ENCODE results near the gene APBA1. TPM values are rescaled to one million over a fixed set of nuclear protein-coding genes. Genes with fewer than 3 reads are reported as not detected.

The APBA1 gene
- total and polyA plus RNA-seq, 2 donors (not counting 3 experiments of a cell fraction or from before 2014, with no cell fraction given), result 6.1 to 11.3 TPM

- H3K9ac ChIP-seq (replicated peaks; ENCODE audit: extremely low read depth, insufficient read depth, low read length), result no peak overlapping the region
- no peak overlapping the region for H3K27ac ChIP-seq (ENCODE audit: insufficient read depth, low read depth, low read length)
- ChIA-PET POLR2A (no interaction called here), CTCF (interaction anchor here (0.9 to 2.5 kb wide), 6 partner anchors 17 to 203 kb away, joined by 3 to 11 read pairs (median 4); no protein-coding TSS in a partner anchor)
- DNase-seq (ENCODE audit: low read depth, low spot score) (peak; percentile 11), FAIRE-seq (no peak)
- peaks cover 12% of the 10 kb centered on the region for H3K4me1 ChIP-seq (ENCODE audit: control insufficient read depth, extremely low read depth, insufficient read depth, low read length)
- H2AFZ ChIP-seq (ENCODE audit: low read depth, low read length), result no peak overlapping the region
- H3K27me3 ChIP-seq (ENCODE audit: control insufficient read depth in 2 of 2, insufficient read depth in 2 of 2, low read length in 2 of 2), result no peaks in the 10 kb centered on the region
- TF ChIP-seq CTCF (IDR thresholded peaks at IDR 0.05; ENCODE audit: extremely low read depth in 1 of 2, insufficient read depth in 1 of 2, low read depth in 1 of 2, low read length in 2 of 2) (no peak), FOS (IDR thresholded peaks at IDR 0.05; ENCODE audit: borderline replicate concordance, insufficient read depth, low read length) (no peak), POLR2AphosphoS5 (IDR thresholded peaks at IDR 0.05; ENCODE audit: insufficient read depth, low read depth, low read length) (no peak), GATA2 (IDR thresholded peaks at IDR 0.05; ENCODE audit: insufficient read depth, insufficient read length, low read depth, low read length) (no peak)
- intact Hi-C loops (cut with micrococcal nuclease), result no loop called here
- no peak overlapping the region for H3K4me2 ChIP-seq (ENCODE audit: insufficient read depth, low read length)
- H3K36me3 ChIP-seq (ENCODE audit: control insufficient read depth in 2 of 2, extremely low read depth in 1 of 2, insufficient read depth in 2 of 2, low read length in 2 of 2), result no peaks in the 10 kb centered on the region
- H3K4me3 ChIP-seq (replicated peaks in 1 of 3; ENCODE audit: insufficient read depth in 1 of 3, low read depth in 1 of 3, low read length in 3 of 3), result no peak overlapping the region
- dilution Hi-C loops (cut with MboI; ENCODE audit: extremely low pct_ligation_motif_present, low sequenced_read_pairs), result no loop called here
- no peaks in the 10 kb centered on the region for H3K9me3 ChIP-seq (replicated peaks; ENCODE audit: control insufficient read depth, insufficient read depth, low read length)
- H4K20me1 ChIP-seq (replicated peaks; ENCODE audit: control insufficient read depth, extremely low read depth, insufficient read depth, low read length), result no peaks in the 10 kb centered on the region
- no peaks in the 10 kb centered on the region for H3K9me1 ChIP-seq (replicated peaks; ENCODE audit: control insufficient read depth, extremely low read depth, insufficient read depth, low read length)
- no TSS peak for BruUV-seq (replicated peaks)
- H3K79me2 ChIP-seq (ENCODE audit: control insufficient read depth, insufficient read depth, low read length), result no peaks in the 10 kb centered on the region
These were observed 201.8 kb downstream of the APBA1 start for GRCh38 chr9:69470186-69470977.
